ENCODE data around the gene SUCLG2.

DNA sequence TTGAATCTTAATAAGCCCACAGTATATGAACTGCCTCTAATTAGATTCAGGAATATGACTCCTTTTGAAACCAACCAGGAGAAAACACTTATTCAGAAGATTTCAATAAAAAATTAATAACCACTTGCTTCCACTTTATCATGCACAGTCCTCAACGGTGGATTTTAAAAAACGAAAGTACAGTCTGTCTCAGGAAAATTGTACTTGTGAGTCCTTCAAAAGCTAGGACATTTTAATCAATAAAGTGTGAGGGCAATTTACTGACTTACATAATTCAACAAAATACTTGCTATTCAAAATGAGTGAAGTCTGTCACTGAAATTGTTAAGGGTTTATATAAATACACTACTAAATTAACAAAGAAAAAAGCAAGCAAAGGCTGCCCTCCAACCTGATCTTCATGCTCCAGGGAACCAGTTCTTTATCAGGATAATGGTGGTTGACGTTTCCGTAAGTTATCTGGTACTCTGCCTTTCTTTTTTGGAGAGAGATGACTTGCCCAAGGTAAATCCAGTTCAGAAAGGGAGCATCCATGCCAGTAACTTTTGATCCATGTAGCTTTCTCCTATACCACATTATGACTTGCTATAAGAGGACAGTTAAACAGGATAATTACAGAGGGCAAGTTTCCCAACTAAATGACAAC lies 17.0 kb downstream of the SUCLG2 start:
- TF ChIP-seq EZH2 (IDR thresholded peaks at IDR 0.05; ENCODE audit: low read depth) (no peak), CTCF (conservative IDR thresholded peaks at IDR 0.05) (no peak)
